K562 (cell line): Measurements from ENCODE around the gene SH2D7. TPM values are rescaled to one million over a fixed set of nuclear protein-coding genes. Genes with fewer than 3 reads are reported as not detected.

Experiments
- ATAC-seq: fragments of 200-7000 bp; cut with Tn5 transposase; 3 replicates; pipeline ENCODE4 v1.9.1; 2020; ENCODE audit warnings: moderate library complexity
- BruUV-seq: library from RNA; stranded (reverse); fragments of 400-500 nt; replicated peaks from 2 replicates; lab custom pipeline; 2021; lab: Mats Ljungman, UMichigan
- CTCF ChIA-PET: fragments of 300-600 bp; formaldehyde crosslinking; extraction: SDS; loops from one replicate; lab custom pipeline; 2021; ENCODE audit warnings: low intra/inter-chr PET ratio; lab: Yijun Ruan, JAX
- POLR2A ChIA-PET: fragments of 300-600, 350-650 bp; sonication (Branson Sonifier 250); formaldehyde crosslinking; extraction: SDS; loops from one replicate; lab custom pipeline; 2021; ENCODE audit warnings: antibody characterized with exemption, inconsistent platforms; lab: Yijun Ruan, JAX
- DNase-seq, 4 experiments: peaks; one replicate each; pipeline versions ENCODE4 v3.0.0 to v3.0.0-alpha.2; 2011 to 2018; ENCODE audit warnings: low spot score in 3 of 4, mixed read lengths in 3 of 4; ENCODE audit errors: extremely low read depth in 1 of 4
- FAIRE-seq: peaks from 2 replicates; lab custom pipeline; 2011; peaks lifted over from hg19 to GRCh38; lab: Jason Lieb, UNC
- H2AFZ ChIP-seq: 2 replicates; pipeline ENCODE4 v1.6.0; 2011; ENCODE audit warnings: low read depth, low read length, control low read depth, inconsistent platforms
- H3K27ac ChIP-seq: fragments of 200-600 bp; 3 replicates; pipeline ENCODE4 v1.8.0; 2011; ENCODE audit warnings: low read depth, mild to moderate bottlenecking, control low read depth, inconsistent platforms, low read length, moderate library complexity, mixed read lengths; ENCODE audit errors: extremely low read depth
- H3K27me3 ChIP-seq, 2 experiments: fragments of 300-600 bp in 1 of 2; 2 replicates in 1 of 2; 3 replicates in 1 of 2; pipeline versions ENCODE4 v1.6.0 to v1.8.0; 2011; ENCODE audit warnings: inconsistent platforms in 2 of 2, low read length in 2 of 2, mild to moderate bottlenecking in 1 of 2, mixed read lengths in 1 of 2, moderate library complexity in 1 of 2; ENCODE audit not compliant: control insufficient read depth in 2 of 2, insufficient read depth in 2 of 2
- H3K36me3 ChIP-seq: fragments of 300-600 bp; 3 replicates; pipeline ENCODE4 v1.8.0; 2011; ENCODE audit warnings: mild to moderate bottlenecking, low read length, inconsistent platforms; ENCODE audit not compliant: control insufficient read depth, insufficient read depth
- H3K4me1 ChIP-seq, 2 experiments: fragments of 200-600 bp in 1 of 2; replicated peaks in 1 of 2; 2 replicates in 1 of 2; 3 replicates in 1 of 2; pipeline versions ENCODE4 v1.5.1 to v1.8.0; 2011; ENCODE audit warnings: inconsistent platforms in 2 of 2, low read length in 2 of 2, mild to moderate bottlenecking in 1 of 2, mixed read lengths in 1 of 2, moderate library complexity in 1 of 2; ENCODE audit not compliant: control insufficient read depth in 2 of 2, insufficient read depth in 2 of 2
- H3K4me2 ChIP-seq: 2 replicates; pipeline ENCODE4 v1.6.1; 2011; ENCODE audit warnings: low read length, control low read depth, inconsistent platforms, mixed read lengths; ENCODE audit not compliant: insufficient read depth
- H3K4me3 ChIP-seq: fragments of 200-600 bp; sonication (generic), shearing (Covaris generic); 2 replicates; pipeline ENCODE4 v1.5.1; 2016; ENCODE audit warnings: control low read depth, inconsistent platforms
- H3K79me2 ChIP-seq: fragments of 200-600 bp; 3 replicates; pipeline ENCODE4 v1.8.0; 2011; ENCODE audit warnings: low read length, inconsistent platforms; ENCODE audit not compliant: control insufficient read depth, insufficient read depth
- H3K9ac ChIP-seq, 2 experiments: 2 replicates each; pipeline versions ENCODE4 v1.6.0 to v1.6.1; 2011; ENCODE audit warnings: low read depth in 2 of 2, low read length in 2 of 2, control low read depth in 1 of 2, inconsistent platforms in 1 of 2, mild to moderate bottlenecking in 1 of 2, mixed read lengths in 1 of 2; ENCODE audit not compliant: insufficient read depth in 1 of 2
- H3K9me1 ChIP-seq: one replicate; pipeline ENCODE4 v1.6.0; 2011; ENCODE audit warnings: inconsistent platforms, mild to moderate bottlenecking, low read length, moderate library complexity; ENCODE audit not compliant: control insufficient read depth, insufficient read depth
- H3K9me3 ChIP-seq: replicated peaks from 2 replicates; pipeline ENCODE4 v1.5.1; 2011; ENCODE audit warnings: low read depth, low read length, inconsistent platforms; ENCODE audit not compliant: control insufficient read depth, insufficient read depth
- H4K20me1 ChIP-seq: replicated peaks from 2 replicates; pipeline ENCODE4 v1.6.1; 2011; ENCODE audit warnings: low read length, inconsistent platforms, mixed read lengths; ENCODE audit not compliant: control insufficient read depth, insufficient read depth
- ADNP ChIP-seq: fragments of 200-800 bp; sonication (Bioruptor generic); IDR thresholded peaks from 2 replicates; pipeline ENCODE4 v1.6.1; 2016; ENCODE audit warnings: missing genetic modification characterization, missing compliant biosample characterization
- ARID1B ChIP-seq: fragments of 450-650 bp; IDR thresholded peaks from 2 replicates; pipeline ENCODE4 v1.6.1; 2016; ENCODE audit warnings: antibody characterized with exemption, mild to moderate bottlenecking, inconsistent platforms
- ASH1L ChIP-seq: fragments of 450-650 bp; IDR thresholded peaks from 2 replicates; pipeline ENCODE4 v1.6.1; 2018; ENCODE audit warnings: borderline replicate concordance, mild to moderate bottlenecking, low read depth; ENCODE audit not compliant: partially characterized antibody
- CBFB ChIP-seq: sonication (generic); formaldehyde crosslinking; IDR thresholded peaks from 2 replicates; pipeline ENCODE4 v1.4.0; 2020; ENCODE audit warnings: mild to moderate bottlenecking, missing genetic modification reagents
- GTF2A2 ChIP-seq: IDR thresholded peaks from 2 replicates; pipeline ENCODE4 v1.6.1; 2016; ENCODE audit warnings: mild to moderate bottlenecking, missing genetic modification characterization, missing compliant biosample characterization
- GTF2F1 ChIP-seq: IDR thresholded peaks from 2 replicates; pipeline ENCODE4 v1.6.1; 2011; ENCODE audit warnings: low read depth, low read length, improper control_type of control experiment
- HDGF ChIP-seq: fragments of 450-650 bp; IDR thresholded peaks from 2 replicates; pipeline ENCODE4 v1.6.1; 2016
- HMG20A ChIP-seq: fragments of 450-650 bp; formaldehyde crosslinking; conservative IDR thresholded peaks from 2 replicates; pipeline ENCODE4 v1.4.0; 2020; ENCODE audit warnings: mild to moderate bottlenecking, mixed read lengths
- HNRNPL ChIP-seq: fragments of 200-400 bp; formaldehyde crosslinking; IDR thresholded peaks from 2 replicates; pipeline ENCODE4 v1.6.1; 2017; ENCODE audit warnings: low read depth, mild to moderate bottlenecking, low read length
- LEF1 ChIP-seq: fragments of 450-650 bp; IDR thresholded peaks from 2 replicates; pipeline ENCODE4 v1.6.1; 2016; ENCODE audit warnings: mild to moderate bottlenecking
- OTX1 ChIP-seq: fragments of 450-650 bp; formaldehyde crosslinking; IDR thresholded peaks from 2 replicates; pipeline ENCODE4 v1.4.0; 2022; ENCODE audit warnings: mild to moderate bottlenecking
- SMARCB1 ChIP-seq: IDR thresholded peaks from 2 replicates; pipeline ENCODE4 v1.6.1; 2011; ENCODE audit warnings: improper control_type of control experiment, low read depth; ENCODE audit not compliant: insufficient read length
- TCF7L2 ChIP-seq: fragments of 150-350 bp; IDR thresholded peaks from 2 replicates; pipeline ENCODE4 v1.6.1; 2016; ENCODE audit warnings: low read depth, mild to moderate bottlenecking, low read length, moderate library complexity
- ZFP36 ChIP-seq: fragments of 150-350 bp; IDR thresholded peaks from 2 replicates; pipeline ENCODE4 v1.6.1; 2018; ENCODE audit warnings: low read length, low read depth; ENCODE audit not compliant: partially characterized antibody
- ZNF174 ChIP-seq: fragments of 250-450 bp; sonication (Bioruptor Pico); IDR thresholded peaks from 2 replicates; pipeline ENCODE4 v1.4.0; 2020; ENCODE audit warnings: mild to moderate bottlenecking
- WGBS: fragments of 100-300 bp; shearing (Covaris generic); methylation state at CpG from one replicate; pipeline ENCODE4 v1.1.6; 2016; ENCODE audit warnings: low coverage, mixed read lengths; ENCODE audit not compliant: insufficient coverage; ENCODE audit errors: missing lambda C conversion rate; 5-methylcytosine and 5-hydroxymethylcytosine counted together
- in situ Hi-C: fragments of 300-500 bp; cut with MboI; formaldehyde crosslinking; loops from 4 replicates; pipeline ENCODE4 v1.15.0; 2018; ENCODE audit warnings: inconsistent platforms, mixed read lengths
- intact Hi-C: fragments of 100-400 bp; cut with micrococcal nuclease; formaldehyde crosslinking; loops from 2 replicates; pipeline ENCODE4 v1.14.2; 2022
- polyA plus RNA-seq, 8 experiments: library from polyadenylated mRNA; depleted of rRNA in 4 of 8; stranded (reverse) in 5 of 8; unstranded in 3 of 8; fragments of >200 nt; fragmentation: Nextera tagmentation in 2 of 8; fragmentation: Illumina TruSeq in 1 of 8; extraction: Ambion mirVana in 2 of 8; extraction: Trizol in 1 of 8; gene quantifications; 2 replicates each; pipeline versions ENCODE4 v1.2.1 to v1.2.3, GENCODE V29; 2011 to 2014; ENCODE audit warnings: inconsistent platforms in 1 of 8, missing spikeins in 1 of 8
- total RNA-seq, 7 experiments: library from RNA; depleted of rRNA in 6 of 7; stranded (reverse); fragments of >200 nt in 6 of 7; fragmentation: Illumina TruSeq in 2 of 7; extraction: Trizol in 2 of 7; gene quantifications; 2 replicates each; pipeline versions ENCODE4 v1.2.1 to v1.2.3, GENCODE V29; 2011 to 2021; ENCODE audit warnings: low replicate concordance in 1 of 7
- TF ChIP-seq, protein P1 (sequence below): sonication (generic); formaldehyde crosslinking; IDR thresholded peaks from 2 replicates; pipeline ENCODE4 v1.8.0; 2022; ENCODE audit warnings: mild to moderate bottlenecking, missing genetic modification reagents, borderline replicate concordance
- TF ChIP-seq, protein P2 (sequence below): fragments of 250-450 bp; sonication (Bioruptor Pico); IDR thresholded peaks from 2 replicates; pipeline ENCODE4 v1.5.0; 2021; ENCODE audit warnings: mild to moderate bottlenecking, moderate library complexity

The SH2D7 gene
- total and polyA plus RNA-seq, 9 of the 15 experiments (the other 6 are each of a cell fraction or from before 2014, with no cell fraction given) = not detected

GRCh38 chr15:78104566-78105475 lies 12.5 kb downstream of the SH2D7 start:
- Histone ChIP-seq H3K79me2 (no peaks in the 10 kb centered on the region), H3K27me3 (no peaks in the 10 kb centered on the region), H4K20me1 (0 out of 2 replicates have a peak, but pooled peaks cover 6% of the 10 kb centered on the region), H3K4me1 (peaks cover 0 to 7% of the 10 kb centered on the region in 2 experiments; a peak in 2 of 5 replicates), H2AFZ (no peak overlapping the region), H3K27ac (no peak overlapping the region), H3K36me3 (no peaks in the 10 kb centered on the region), H3K9me1 (no peaks in the 10 kb centered on the region), H3K4me3 (no peak overlapping the region), H3K4me2 (no peak overlapping the region), H3K9me3 (no peaks in the 10 kb centered on the region), H3K9ac (peak overlapping the region in 1 of 2 experiments; percentile 35; a peak in 1 of 4 replicates)
- FAIRE-seq = no peak
- 51% methylated on average over 11 of the region's 12 CpGs for WGBS
- intact Hi-C loops = no loop called here
- ChIA-PET CTCF (interaction anchor here (0.6 kb wide), 1 partner anchor 36 kb away, joined by 3 read pairs; no protein-coding TSS in a partner anchor), POLR2A (no interaction called here)
- no TSS peak for BruUV-seq
- ATAC-seq = no peak
- no peak for DNase-seq
- TF ChIP-seq ZNF174 (no peak), ZFP36 (no peak), HMG20A (CRISPR knock-in tag) (no peak), SMARCB1 (no peak), ADNP (tag) (no peak), OTX1 (CRISPR knock-in tag) (no peak), HNRNPL (no peak), CBFB (CRISPR knock-in tag) (no peak), LEF1 (no peak), ASH1L (no peak), TCF7L2 (no peak), GTF2F1 (no peak), HDGF (no peak), GTF2A2 (no peak), ARID1B (no peak)
- TF ChIP-seq, protein P1, sequence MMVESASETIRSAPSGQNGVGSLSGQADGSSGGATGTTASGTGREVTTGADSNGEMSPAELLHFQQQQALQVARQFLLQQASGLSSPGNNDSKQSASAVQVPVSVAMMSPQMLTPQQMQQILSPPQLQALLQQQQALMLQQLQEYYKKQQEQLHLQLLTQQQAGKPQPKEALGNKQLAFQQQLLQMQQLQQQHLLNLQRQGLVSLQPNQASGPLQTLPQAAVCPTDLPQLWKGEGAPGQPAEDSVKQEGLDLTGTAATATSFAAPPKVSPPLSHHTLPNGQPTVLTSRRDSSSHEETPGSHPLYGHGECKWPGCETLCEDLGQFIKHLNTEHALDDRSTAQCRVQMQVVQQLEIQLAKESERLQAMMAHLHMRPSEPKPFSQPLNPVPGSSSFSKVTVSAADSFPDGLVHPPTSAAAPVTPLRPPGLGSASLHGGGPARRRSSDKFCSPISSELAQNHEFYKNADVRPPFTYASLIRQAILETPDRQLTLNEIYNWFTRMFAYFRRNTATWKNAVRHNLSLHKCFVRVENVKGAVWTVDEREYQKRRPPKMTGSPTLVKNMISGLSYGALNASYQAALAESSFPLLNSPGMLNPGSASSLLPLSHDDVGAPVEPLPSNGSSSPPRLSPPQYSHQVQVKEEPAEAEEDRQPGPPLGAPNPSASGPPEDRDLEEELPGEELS (CRISPR knock-in tag) = no peak
- TF ChIP-seq, protein P2, sequence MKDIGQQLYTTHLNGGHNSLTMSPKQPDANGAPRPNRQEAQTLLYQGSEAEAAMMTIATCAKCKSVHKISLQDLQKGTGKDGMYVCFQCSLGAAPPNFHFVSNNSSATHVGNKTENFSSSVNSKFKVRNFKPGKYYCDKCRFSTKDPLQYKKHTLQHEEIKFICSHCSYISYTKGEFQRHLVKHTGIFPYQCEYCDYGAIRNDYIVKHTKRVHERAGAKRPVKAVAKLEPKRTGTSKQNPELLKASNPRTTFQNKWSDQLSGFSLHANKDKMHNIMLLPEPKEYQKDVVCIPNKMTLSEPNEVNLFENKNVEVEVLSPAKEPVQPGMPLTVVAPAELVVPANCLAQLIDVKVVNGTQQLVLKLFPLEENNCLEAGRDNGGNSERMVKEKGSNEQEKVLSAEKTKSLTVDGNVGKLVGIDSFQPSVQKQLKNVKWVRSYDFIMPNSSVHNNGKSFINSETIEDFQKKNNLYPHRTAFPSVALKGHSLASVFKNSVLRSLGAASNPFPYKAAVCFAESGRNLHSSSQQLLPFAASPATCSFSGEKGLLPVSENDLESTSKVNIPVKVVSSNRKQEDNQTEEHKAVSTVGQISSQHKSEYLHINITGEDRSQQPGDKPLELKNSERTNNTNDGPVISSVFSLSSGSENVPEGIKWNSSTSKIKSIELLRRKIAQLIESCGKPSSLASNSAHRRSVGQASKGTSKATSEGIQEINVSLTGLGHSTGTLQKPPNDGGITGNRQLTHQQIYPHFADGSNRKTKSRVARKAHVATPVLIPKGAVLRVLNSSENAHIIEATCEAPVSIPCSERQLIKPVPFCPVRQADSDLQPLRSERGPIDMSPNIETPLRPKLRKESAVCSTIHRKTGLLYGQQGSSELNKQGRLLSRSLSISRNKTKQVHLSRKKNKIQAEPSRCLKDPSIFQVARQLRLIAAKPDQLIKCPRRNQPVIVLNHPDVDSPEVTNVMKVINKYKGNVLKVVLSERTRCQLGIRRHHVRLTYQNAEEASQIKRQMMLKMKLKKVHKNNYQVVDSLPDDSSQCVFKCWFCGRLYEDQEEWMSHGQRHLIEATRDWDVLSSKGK (CRISPR knock-in tag) = no peak
- in situ Hi-C loops = no loop called here
